Right lobe of liver (tissue), 4 donors: ENCODE data around the gene GJB4.

ENCODE experiments used
- POLR2A ChIP-seq: fragments of 450-650 bp; IDR thresholded peaks from one replicate; pipeline ENCODE4 v1.6.1; 2017; ENCODE audit warnings: antibody characterized with exemption, mild to moderate bottlenecking
- TF ChIP-seq, protein P1 (sequence below), 4 donors: fragments of 200-600 bp in 3 of 4; fragments of 450-650 bp in 1 of 4; IDR thresholded peaks; one replicate each; pipeline versions ENCODE4 v1.5.1 to v1.8.0; 2016 to 2022; ENCODE audit warnings: antibody characterized with exemption in 4 of 4, mild to moderate bottlenecking in 2 of 4
- donor health status: DM: no; HTN: no; CAD: no.
- donor health status: DM: no; HTN: no; CAD: no.
- donor health status: DM: no; HTN: yes; CAD: no.

DNA sequence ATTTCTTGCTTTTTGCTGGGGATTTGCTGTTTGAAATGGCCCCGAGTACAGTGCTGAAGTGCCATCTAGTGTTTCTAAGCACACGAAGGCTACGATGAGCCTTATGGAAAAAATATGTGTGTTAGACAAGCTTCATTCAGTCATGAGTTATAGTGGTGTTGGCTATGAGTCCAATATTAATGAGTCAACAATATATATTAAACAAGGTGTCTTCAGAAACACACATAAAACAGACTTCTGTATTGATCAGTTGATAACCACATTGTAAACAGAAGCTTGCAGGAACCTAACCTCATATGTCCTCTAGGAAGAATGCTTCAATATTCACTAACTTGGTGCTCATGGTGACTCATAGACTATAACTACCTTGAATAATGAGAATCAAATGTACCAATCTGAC is 6.4 kb upstream of the GJB4 start:
- TF ChIP-seq, protein P1, sequence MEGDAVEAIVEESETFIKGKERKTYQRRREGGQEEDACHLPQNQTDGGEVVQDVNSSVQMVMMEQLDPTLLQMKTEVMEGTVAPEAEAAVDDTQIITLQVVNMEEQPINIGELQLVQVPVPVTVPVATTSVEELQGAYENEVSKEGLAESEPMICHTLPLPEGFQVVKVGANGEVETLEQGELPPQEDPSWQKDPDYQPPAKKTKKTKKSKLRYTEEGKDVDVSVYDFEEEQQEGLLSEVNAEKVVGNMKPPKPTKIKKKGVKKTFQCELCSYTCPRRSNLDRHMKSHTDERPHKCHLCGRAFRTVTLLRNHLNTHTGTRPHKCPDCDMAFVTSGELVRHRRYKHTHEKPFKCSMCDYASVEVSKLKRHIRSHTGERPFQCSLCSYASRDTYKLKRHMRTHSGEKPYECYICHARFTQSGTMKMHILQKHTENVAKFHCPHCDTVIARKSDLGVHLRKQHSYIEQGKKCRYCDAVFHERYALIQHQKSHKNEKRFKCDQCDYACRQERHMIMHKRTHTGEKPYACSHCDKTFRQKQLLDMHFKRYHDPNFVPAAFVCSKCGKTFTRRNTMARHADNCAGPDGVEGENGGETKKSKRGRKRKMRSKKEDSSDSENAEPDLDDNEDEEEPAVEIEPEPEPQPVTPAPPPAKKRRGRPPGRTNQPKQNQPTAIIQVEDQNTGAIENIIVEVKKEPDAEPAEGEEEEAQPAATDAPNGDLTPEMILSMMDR (IDR thresholded peaks at IDR 0.05): no peak
- no peak for TF ChIP-seq POLR2A
